Dendritic cell treated with granulocyte-macrophage colony-stimulating factor and Interleukin-4, amounts not matched to agents 40 ng/mL and 50 ng/mL, for 4 days (primary cell): Measurements from ENCODE around the gene SLC35F4.
"Not testable (repeated sequence)": the region's sequence is repeated elsewhere in the genome, so short reads cannot be mapped to it uniquely, and the experiment has no call there.

Source experiments
- H3K27ac Mint-ChIP-seq: one replicate; pipeline ENCODE4 v1.8.0; 2022; ENCODE audit warnings: mild to moderate bottlenecking, mixed read lengths
- H3K27me3 Mint-ChIP-seq: one replicate; pipeline ENCODE4 v1.8.0; 2022; ENCODE audit warnings: mild to moderate bottlenecking, mixed read lengths
- H3K36me3 Mint-ChIP-seq: one replicate; pipeline ENCODE4 v1.8.0; 2022; ENCODE audit warnings: low read depth, mixed read lengths
- H3K4me1 Mint-ChIP-seq: one replicate; pipeline ENCODE4 v1.8.0; 2022; ENCODE audit warnings: low read depth, mixed read lengths
- H3K4me3 Mint-ChIP-seq: one replicate; pipeline ENCODE4 v1.8.0; 2022; ENCODE audit warnings: mild to moderate bottlenecking, moderate library complexity, mixed read lengths
- H3K9me3 Mint-ChIP-seq: one replicate; pipeline ENCODE4 v1.8.0; 2022; ENCODE audit warnings: mixed read lengths
- intact Hi-C: fragments of 100-400 bp; cut with micrococcal nuclease; formaldehyde crosslinking; loops from one replicate; pipeline ENCODE4 v1.15.0; 2022

SLC35F4 gene

GRCh38 chr14:57748279-57748678 lies 117.6 kb downstream of the SLC35F4 start:
- no peak overlapping the region for H3K4me3 Mint-ChIP-seq

GRCh38 chr14:57747036-57747435 lies 118.9 kb downstream of the SLC35F4 start:
- Mint-ChIP-seq H3K36me3 (no peaks in the 10 kb centered on the region), H3K4me3 (no peak overlapping the region), H3K4me1 (no peaks in the 10 kb centered on the region), H3K9me3 (peaks cover 20% of the 10 kb centered on the region), H3K27me3 (no peaks in the 10 kb centered on the region), H3K27ac (no peak overlapping the region)
- intact Hi-C loops, result no loop called here

More at GRCh38 chr14:57748279-57748678, 117.6 kb downstream of the SLC35F4 start:
- no peaks in the 10 kb centered on the region for H3K27me3 Mint-ChIP-seq
- H3K36me3 Mint-ChIP-seq, result no peaks in the 10 kb centered on the region
- H3K9me3 Mint-ChIP-seq, result peaks cover 7% of the 10 kb centered on the region
- H3K4me1 Mint-ChIP-seq, result no peaks in the 10 kb centered on the region
- intact Hi-C loops, result no loop called here
- no peak overlapping the region for H3K27ac Mint-ChIP-seq

- Mint-ChIP-seq H3K4me1 (no peaks in the 10 kb centered on the region), H3K36me3 (no peaks in the 10 kb centered on the region)
- intact Hi-C loops, result no loop called here
These were observed 119.3 kb downstream of the SLC35F4 start for GRCh38 chr14:57746563-57746962.

GRCh38 chr14:57739516-57739915 lies 126.4 kb downstream of the SLC35F4 start:
- Mint-ChIP-seq H3K36me3 (no peaks in the 10 kb centered on the region), H3K4me3 (no peak overlapping the region), H3K4me1 (no peaks in the 10 kb centered on the region), H3K27ac (no peak overlapping the region), H3K9me3 (peaks cover 32% of the 10 kb centered on the region), H3K27me3 (no peaks in the 10 kb centered on the region)
- intact Hi-C loops, result no loop called here

More at GRCh38 chr14:57746563-57746962, 119.3 kb downstream of the SLC35F4 start:
- Mint-ChIP-seq H3K27me3 (no peaks in the 10 kb centered on the region), H3K4me3 (no peak overlapping the region), H3K9me3 (peaks cover 24% of the 10 kb centered on the region), H3K27ac (no peak overlapping the region)

GRCh38 chr14:57737598-57737997 lies 128.3 kb downstream of the SLC35F4 start:
- intact Hi-C loops, result no loop called here
- no peaks in the 10 kb centered on the region for H3K27me3 Mint-ChIP-seq
- no peaks in the 10 kb centered on the region for H3K4me1 Mint-ChIP-seq
- no peaks in the 10 kb centered on the region for H3K36me3 Mint-ChIP-seq
- peaks cover 18% of the 10 kb centered on the region for H3K9me3 Mint-ChIP-seq
- H3K27ac Mint-ChIP-seq, result no peak overlapping the region
- H3K4me3 Mint-ChIP-seq, result no peak overlapping the region

- Mint-ChIP-seq H3K27me3 (no peaks in the 10 kb centered on the region), H3K4me1 (no peaks in the 10 kb centered on the region), H3K4me3 (no peak overlapping the region), H3K27ac (no peak overlapping the region), H3K36me3 (no peaks in the 10 kb centered on the region), H3K9me3 (peaks cover 6% of the 10 kb centered on the region)
- intact Hi-C loops, result no loop called here
These were observed 129.5 kb downstream of the SLC35F4 start for GRCh38 chr14:57736391-57736790.

GRCh38 chr14:57735276-57735675 lies 130.6 kb downstream of the SLC35F4 start:
- Mint-ChIP-seq H3K36me3 (no peaks in the 10 kb centered on the region), H3K27ac (no peak overlapping the region), H3K9me3 (no peaks in the 10 kb centered on the region), H3K4me1 (no peaks in the 10 kb centered on the region), H3K4me3 (no peak overlapping the region), H3K27me3 (no peaks in the 10 kb centered on the region)
- intact Hi-C loops, result no loop called here

- H3K4me3 Mint-ChIP-seq, result no peak overlapping the region
- no peaks in the 10 kb centered on the region for H3K36me3 Mint-ChIP-seq
- H3K4me1 Mint-ChIP-seq, result no peaks in the 10 kb centered on the region
These were observed 133.2 kb downstream of the SLC35F4 start for GRCh38 chr14:57732463-57733285.

GRCh38 chr14:57729208-57730187 lies 136.4 kb downstream of the SLC35F4 start:
- Mint-ChIP-seq H3K27me3 (no peaks in the 10 kb centered on the region), H3K4me1 (no peaks in the 10 kb centered on the region), H3K9me3 (peaks cover 46% of the 10 kb centered on the region), H3K27ac (no peak overlapping the region), H3K4me3 (no peak overlapping the region), H3K36me3 (no peaks in the 10 kb centered on the region)
- intact Hi-C loops, result no loop called here

More at GRCh38 chr14:57732463-57733285, 133.2 kb downstream of the SLC35F4 start:
- no peak overlapping the region for H3K27ac Mint-ChIP-seq
- H3K27me3 Mint-ChIP-seq, result no peaks in the 10 kb centered on the region
- intact Hi-C loops, result no loop called here
- peaks cover 15% of the 10 kb centered on the region for H3K9me3 Mint-ChIP-seq

GRCh38 chr14:57725399-57726077 lies 140.4 kb downstream of the SLC35F4 start:
- H3K4me1 Mint-ChIP-seq, result no peaks in the 10 kb centered on the region
- no peaks in the 10 kb centered on the region for H3K36me3 Mint-ChIP-seq
- H3K27me3 Mint-ChIP-seq, result no peaks in the 10 kb centered on the region
- no peak overlapping the region for H3K27ac Mint-ChIP-seq
- peaks cover 57% of the 10 kb centered on the region for H3K9me3 Mint-ChIP-seq
- no peak overlapping the region for H3K4me3 Mint-ChIP-seq
- intact Hi-C loops, result no loop called here

GRCh38 chr14:57722141-57722540 lies 143.8 kb downstream of the SLC35F4 start:
- peaks cover 42% of the 10 kb centered on the region for H3K9me3 Mint-ChIP-seq
- H3K4me3 Mint-ChIP-seq, H3K27ac Mint-ChIP-seq, H3K36me3 Mint-ChIP-seq, H3K4me1 Mint-ChIP-seq, H3K27me3 Mint-ChIP-seq, intact Hi-C loops: not testable (repeated sequence)

- H3K27me3 Mint-ChIP-seq, result no peaks in the 10 kb centered on the region
- peaks cover 10% of the 10 kb centered on the region for H3K9me3 Mint-ChIP-seq
- H3K4me3 Mint-ChIP-seq, result no peak overlapping the region
- no peaks in the 10 kb centered on the region for H3K36me3 Mint-ChIP-seq
- no peak overlapping the region for H3K27ac Mint-ChIP-seq
- intact Hi-C loops, result no loop called here
- no peaks in the 10 kb centered on the region for H3K4me1 Mint-ChIP-seq
These were observed 151.4 kb downstream of the SLC35F4 start for GRCh38 chr14:57714487-57714931.

GRCh38 chr14:57712698-57713097 lies 153.2 kb downstream of the SLC35F4 start:
- Mint-ChIP-seq H3K27ac (no peak overlapping the region), H3K9me3 (peaks cover 25% of the 10 kb centered on the region), H3K27me3 (no peaks in the 10 kb centered on the region), H3K36me3 (no peaks in the 10 kb centered on the region), H3K4me3 (no peak overlapping the region), H3K4me1 (no peaks in the 10 kb centered on the region)
- intact Hi-C loops, result no loop called here
